Spinal cord (tissue), 10 donors: Measurements from ENCODE around the gene ZNF319. TPM values are rescaled to one million over a fixed set of nuclear protein-coding genes. Genes with fewer than 3 reads are reported as not detected.
"Not testable (repeated sequence)": the region's sequence is repeated elsewhere in the genome, so short reads cannot be mapped to it uniquely, and the experiment has no call there.

Experiments used
- DNase-seq, 6 donors: peaks; one replicate each; pipeline versions ENCODE4 v3.0.0 to v3.0.0-alpha.2; 2013 to 2015; ENCODE audit warnings: low spot score in 6 of 6, low read depth in 4 of 6
- H3K27ac ChIP-seq: one replicate; pipeline ENCODE4 v1.5.1; 2013; ENCODE audit warnings: low read depth, low read length, control low read depth
- H3K27me3 ChIP-seq: one replicate; pipeline ENCODE4 v1.6.1; 2013; ENCODE audit warnings: low read length; ENCODE audit not compliant: control insufficient read depth, insufficient read depth
- H3K36me3 ChIP-seq: one replicate; pipeline ENCODE4 v1.6.1; 2013; ENCODE audit warnings: low read length; ENCODE audit not compliant: control insufficient read depth, insufficient read depth
- H3K4me1 ChIP-seq: one replicate; pipeline ENCODE4 v1.6.1; 2013; ENCODE audit warnings: low read length; ENCODE audit not compliant: control insufficient read depth, insufficient read depth
- H3K4me3 ChIP-seq: one replicate; pipeline ENCODE4 v1.5.1; 2013; ENCODE audit warnings: low read depth, low read length, control low read depth
- H3K9me3 ChIP-seq: one replicate; pipeline ENCODE4 v1.6.1; 2013; ENCODE audit warnings: low read length; ENCODE audit not compliant: control insufficient read depth, insufficient read depth
- WGBS: methylation state at CpG from one replicate; pipeline ENCODE4 v1.1.5; 2013; ENCODE audit warnings: missing lambda C conversion rate; ENCODE audit not compliant: insufficient coverage; 5-methylcytosine and 5-hydroxymethylcytosine counted together
- polyA plus RNA-seq, 2 donors: library from polyadenylated mRNA; unstranded; fragments of 120-200 nt; gene quantifications; one replicate each; pipeline ENCODE4 v1.2.1, GENCODE V29; 2013; ENCODE audit not compliant: insufficient read length in 2 of 2
- total RNA-seq, 2 donors: library from RNA; depleted of rRNA in 1 of 2; stranded (reverse); fragments of 120-200 nt in 1 of 2; fragments of >200 nt in 1 of 2; gene quantifications; one replicate each; pipeline versions ENCODE4 v1.2.3 to v1.2.4, GENCODE V29; 2013 to 2014
- donor health status: healthy.

Gene ZNF319
- total and polyA plus RNA-seq, 4 donors: 3.7 to 18.1 (median 10.8) TPM

GRCh38 chr16:58011652-58012051, 11.2 kb upstream of the ZNF319 start:
- no peak for DNase-seq
- no peaks in the 10 kb centered on the region for H3K27me3 ChIP-seq
- no peaks in the 10 kb centered on the region for H3K4me1 ChIP-seq
- H3K9me3 ChIP-seq: no peaks in the 10 kb centered on the region
- H3K27ac ChIP-seq: no peak overlapping the region
- H3K4me3 ChIP-seq: no peak overlapping the region
- peaks cover 11% of the 10 kb centered on the region for H3K36me3 ChIP-seq
- WGBS: 86% methylated on average over 2 of the region's 3 CpGs

GRCh38 chr16:58010886-58011285, 10.4 kb upstream of the ZNF319 start:
- Histone ChIP-seq H3K4me3 (no peak overlapping the region), H3K4me1 (no peaks in the 10 kb centered on the region), H3K36me3 (peaks cover 11% of the 10 kb centered on the region), H3K27me3 (no peaks in the 10 kb centered on the region), H3K9me3 (no peaks in the 10 kb centered on the region), H3K27ac (no peak overlapping the region)
- DNase-seq: no peak
- 80% methylated on average over 1 of the region's 3 CpGs for WGBS

GRCh38 chr16:58009856-58010416, 9.5 kb upstream of the ZNF319 start:
- H3K9me3 ChIP-seq: no peaks in the 10 kb centered on the region
- H3K4me1 ChIP-seq: peaks cover 2% of the 10 kb centered on the region
- no peak overlapping the region for H3K27ac ChIP-seq
- DNase-seq: no peak
- no peak overlapping the region for H3K4me3 ChIP-seq
- WGBS: 86% methylated on average over 11 of the region's 11 CpGs
- H3K36me3 ChIP-seq: peaks cover 11% of the 10 kb centered on the region
- no peaks in the 10 kb centered on the region for H3K27me3 ChIP-seq

- not testable (repeated sequence) for H3K4me3 ChIP-seq, H3K27ac ChIP-seq, H3K27me3 ChIP-seq, H3K36me3 ChIP-seq, DNase-seq, H3K9me3 ChIP-seq
- WGBS: 97% methylated on average over 8 of the region's 12 CpGs
- peaks cover 18% of the 10 kb centered on the region for H3K4me1 ChIP-seq
These were observed 4.3 kb upstream of the ZNF319 start for GRCh38 chr16:58004736-58005135.

DNA sequence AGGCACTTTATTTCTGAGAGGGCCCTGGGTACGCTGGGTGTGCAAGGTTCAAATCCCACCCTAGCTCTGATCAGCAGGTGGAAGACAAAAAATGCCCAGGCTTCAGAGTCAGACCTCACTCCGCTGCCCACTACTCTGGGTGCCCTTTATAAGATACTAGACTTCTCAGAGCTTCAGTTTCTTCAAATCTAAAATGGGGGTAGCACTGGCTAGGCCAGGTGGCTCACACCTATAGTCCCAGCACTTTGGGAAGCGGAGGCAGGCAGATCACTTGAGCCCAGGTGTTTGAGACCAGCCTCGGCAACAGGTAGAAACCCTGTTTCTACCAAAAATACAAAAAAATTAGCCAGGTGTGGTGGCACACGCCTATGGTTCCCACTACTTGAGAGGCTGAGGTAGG, 2.5 kb upstream of the ZNF319 start:
- no peaks in the 10 kb centered on the region for H3K27me3 ChIP-seq
- no peak overlapping the region for H3K27ac ChIP-seq
- no peak overlapping the region for H3K4me3 ChIP-seq
- 100% methylated on average over 3 of the region's 5 CpGs for WGBS
- H3K36me3 ChIP-seq: peaks cover 12% of the 10 kb centered on the region
- H3K9me3 ChIP-seq: no peaks in the 10 kb centered on the region
- DNase-seq: no peak
- peaks cover 34% of the 10 kb centered on the region for H3K4me1 ChIP-seq

GRCh38 chr16:58002416-58002800, 1.9 kb upstream of the ZNF319 start:
- no peak overlapping the region for H3K27ac ChIP-seq
- 91% methylated on average over 9 of the region's 9 CpGs for WGBS
- no peak overlapping the region for H3K4me3 ChIP-seq

GRCh38 chr16:58001781-58002415, 1.4 kb upstream of the ZNF319 start:
- no peak for DNase-seq
- Histone ChIP-seq H3K9me3 (no peaks in the 10 kb centered on the region), H3K27me3 (no peaks in the 10 kb centered on the region), H3K4me3 (peak overlapping the region; percentile 78), H3K36me3 (peaks cover 22% of the 10 kb centered on the region), H3K27ac (no peak overlapping the region), H3K4me1 (peaks cover 34% of the 10 kb centered on the region)
- WGBS: 75% methylated on average over 2 of the region's 10 CpGs

More at GRCh38 chr16:58002416-58002800, 1.9 kb upstream of the ZNF319 start:
- DNase-seq: no peak
- H3K36me3 ChIP-seq: peaks cover 17% of the 10 kb centered on the region
- no peaks in the 10 kb centered on the region for H3K9me3 ChIP-seq
- H3K4me1 ChIP-seq: peaks cover 34% of the 10 kb centered on the region
- H3K27me3 ChIP-seq: no peaks in the 10 kb centered on the region

DNA sequence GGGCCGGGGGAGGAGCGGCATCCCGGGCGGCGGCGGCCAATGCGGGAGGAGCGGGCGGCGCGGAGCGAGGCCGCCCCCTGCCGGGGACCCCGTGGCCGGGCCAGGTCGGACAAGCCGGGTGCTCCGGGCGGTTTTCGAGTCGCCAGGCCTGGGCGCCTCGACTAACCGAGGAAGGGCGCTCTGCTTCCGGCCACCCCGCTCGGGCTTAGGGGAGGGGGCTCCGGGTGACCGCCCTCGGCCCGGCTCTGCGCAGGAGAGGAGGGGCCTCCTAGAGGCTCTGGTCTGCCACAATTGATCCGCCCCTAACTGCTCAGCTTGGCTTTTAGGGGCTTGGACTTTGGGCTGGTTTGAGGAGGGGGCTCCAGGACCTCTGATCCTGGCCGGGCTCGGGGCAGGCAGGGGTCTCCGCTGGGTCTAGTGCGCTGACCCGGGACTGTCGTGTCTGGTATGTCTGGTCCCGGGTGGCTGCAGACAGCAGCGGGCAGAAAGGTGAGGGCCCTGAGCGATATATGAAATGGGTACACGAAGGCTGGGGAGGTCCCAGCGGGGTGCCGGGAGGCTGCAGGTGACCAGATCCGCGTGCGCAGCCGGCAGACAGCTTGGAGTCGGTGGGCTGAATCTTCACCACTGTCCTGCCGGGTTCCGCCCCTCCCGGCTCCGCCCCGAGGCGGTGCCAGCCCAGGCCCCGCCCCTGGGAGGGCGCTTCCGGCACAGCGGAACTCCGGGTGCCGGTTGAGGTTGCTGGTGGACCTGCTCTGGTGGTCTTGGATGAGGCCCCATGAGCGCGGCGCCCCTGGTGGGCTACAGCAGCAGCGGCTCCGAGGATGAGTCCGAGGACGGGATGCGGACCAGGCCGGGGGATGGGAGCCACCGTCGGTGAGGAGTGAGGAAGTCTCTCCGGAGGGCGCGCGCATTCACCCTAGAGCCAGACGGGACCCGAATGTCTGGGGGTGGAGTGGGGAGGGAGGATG, 519 bp upstream of the ZNF319 start, which contains the start of gene USB1:
Gene USB1 (plus strand): TSS at position 702 of the 971 bp plus-strand sequence. CDS start 77 bp downstream, at position 779.
- 0% methylated on average over 76 of the region's 81 CpGs for WGBS
- Histone ChIP-seq H3K27ac (peak within 1 kb of the TSS; percentile 94), H3K9me3 (no peaks in the 10 kb centered on the region), H3K4me3 (peak within 1 kb of the TSS; percentile 78), H3K27me3 (no peaks in the 10 kb centered on the region), H3K36me3 (peaks cover 32% of the 10 kb centered on the region), H3K4me1 (peaks cover 34% of the 10 kb centered on the region)
- peak; percentile 75 to 96 (median 80) for DNase-seq

- H3K36me3 ChIP-seq: peaks cover 42% of the 10 kb centered on the region
- H3K9me3 ChIP-seq: no peaks in the 10 kb centered on the region
- H3K27ac ChIP-seq: peak overlapping the region; percentile 57
- H3K27me3 ChIP-seq: no peaks in the 10 kb centered on the region
- peak overlapping the region; percentile 41 for H3K4me3 ChIP-seq
- DNase-seq: peak in 2 of 6 donors; percentile 34 to 55
- WGBS: 8% methylated on average over 5 of the region's 6 CpGs
- H3K4me1 ChIP-seq: peaks cover 43% of the 10 kb centered on the region
These were observed 1.0 kb downstream of the ZNF319 start for GRCh38 chr16:57999366-57999970.
